HepG2 (cell line): Measurements from ENCODE around the gene SLC6A12. TPM values are rescaled to one million over a fixed set of nuclear protein-coding genes. Genes with fewer than 3 reads are reported as not detected.

Source experiments
- ARID3A ChIP-seq: IDR thresholded peaks from 2 replicates; pipeline ENCODE4 v1.6.1; 2012; ENCODE audit warnings: low read depth, low read length, improper control_type of control experiment
- ARID4A ChIP-seq: sonication (generic); formaldehyde crosslinking; IDR thresholded peaks from 2 replicates; pipeline ENCODE4 v1.5.0; 2020; ENCODE audit warnings: mild to moderate bottlenecking, missing genetic modification reagents, borderline replicate concordance
- EEA1 ChIP-seq: sonication (generic); formaldehyde crosslinking; IDR thresholded peaks from 2 replicates; pipeline ENCODE4 v1.5.1; 2020; ENCODE audit warnings: mild to moderate bottlenecking, missing genetic modification reagents, borderline replicate concordance
- HNRNPLL ChIP-seq: fragments of 200-400 bp; formaldehyde crosslinking; IDR thresholded peaks from 2 replicates; pipeline ENCODE4 v1.6.1; 2017; ENCODE audit warnings: mild to moderate bottlenecking, low read depth, low read length; ENCODE audit not compliant: poor library complexity, severe bottlenecking
- KAT7 ChIP-seq: IDR thresholded peaks from 2 replicates; pipeline ENCODE4 v1.6.1; 2018; ENCODE audit warnings: borderline replicate concordance, missing compliant biosample characterization
- MAZ ChIP-seq, 2 experiments: sonication (generic) in 1 of 2; formaldehyde crosslinking in 1 of 2; IDR thresholded peaks; 2 replicates each; pipeline versions ENCODE4 v1.5.0 to v1.6.1; 2012 to 2020; ENCODE audit warnings: low read depth in 2 of 2, mild to moderate bottlenecking in 2 of 2, borderline replicate concordance in 1 of 2, improper control_type of control experiment in 1 of 2, low read length in 1 of 2, missing genetic modification reagents in 1 of 2, moderate library complexity in 1 of 2
- MED1 ChIP-seq: sonication (generic); formaldehyde crosslinking; IDR thresholded peaks from 2 replicates; pipeline ENCODE4 v1.4.0; 2020; ENCODE audit warnings: missing genetic modification reagents
- MEF2D ChIP-seq: sonication (generic); formaldehyde crosslinking; IDR thresholded peaks from 2 replicates; pipeline ENCODE4 v1.5.1; 2020; ENCODE audit warnings: mild to moderate bottlenecking, missing genetic modification reagents
- MYC ChIP-seq: sonication (generic); formaldehyde crosslinking; IDR thresholded peaks from 2 replicates; pipeline ENCODE4 v1.9.0; 2021; ENCODE audit warnings: missing genetic modification reagents, borderline replicate concordance
- REL ChIP-seq: sonication (generic); formaldehyde crosslinking; conservative IDR thresholded peaks from 2 replicates; pipeline ENCODE4 v1.8.0; 2022; ENCODE audit warnings: mild to moderate bottlenecking, missing genetic modification reagents, moderate library complexity
- SP1 ChIP-seq, 2 experiments: fragments of 450-650 bp in 1 of 2; sonication (generic) in 1 of 2; formaldehyde crosslinking in 1 of 2; IDR thresholded peaks; 2 replicates each; pipeline versions ENCODE4 v1.4.0 to v1.6.1; 2016 to 2020; ENCODE audit warnings: missing genetic modification reagents in 1 of 2
- ZNF232 ChIP-seq: sonication (generic); formaldehyde crosslinking; IDR thresholded peaks from 2 replicates; pipeline ENCODE4 v1.4.0; 2020; ENCODE audit warnings: missing genetic modification reagents, borderline replicate concordance
- ZNF607 ChIP-seq: sonication (generic); formaldehyde crosslinking; IDR thresholded peaks from 2 replicates; pipeline ENCODE4 v1.5.1; 2020; ENCODE audit warnings: missing genetic modification reagents, mild to moderate bottlenecking, borderline replicate concordance
- ZNF619 ChIP-seq: sonication (generic); formaldehyde crosslinking; IDR thresholded peaks from 2 replicates; pipeline ENCODE4 v1.4.0; 2020; ENCODE audit warnings: mild to moderate bottlenecking, missing genetic modification reagents
- ZNF703 ChIP-seq: sonication (generic); formaldehyde crosslinking; IDR thresholded peaks from 2 replicates; pipeline ENCODE4 v1.5.1; 2020; ENCODE audit warnings: missing genetic modification reagents, mild to moderate bottlenecking, moderate library complexity, borderline replicate concordance
- ZSCAN25 ChIP-seq: sonication (generic); formaldehyde crosslinking; IDR thresholded peaks from 2 replicates; pipeline ENCODE4 v1.8.0; 2022; ENCODE audit warnings: mild to moderate bottlenecking, missing genetic modification reagents
- polyA plus RNA-seq, 8 experiments: library from polyadenylated mRNA; depleted of rRNA in 3 of 8; stranded (reverse) in 7 of 8; unstranded in 1 of 8; fragments of >200 nt; fragmentation: Illumina TruSeq in 4 of 8; extraction: Trizol in 4 of 8; gene quantifications; 2 replicates each; pipeline versions ENCODE4 v1.2.1 to v1.2.3, GENCODE V29; 2011 to 2016; ENCODE audit warnings: low read depth in 4 of 8, missing spikeins in 1 of 8, mixed read lengths in 1 of 8; ENCODE audit not compliant: insufficient read depth in 1 of 8
- total RNA-seq, 5 experiments: library from RNA; depleted of rRNA; stranded (reverse); fragments of >200 nt; fragmentation: Illumina TruSeq; extraction: Trizol; gene quantifications; 2 replicates each; pipeline ENCODE4 v1.2.3, GENCODE V29; 2016; ENCODE audit warnings: low read depth in 1 of 5
- TF ChIP-seq, protein P1 (sequence below): sonication (generic); formaldehyde crosslinking; IDR thresholded peaks from 2 replicates; pipeline ENCODE4 v1.4.0; 2020; ENCODE audit warnings: mild to moderate bottlenecking, low read depth, missing genetic modification reagents
- TF ChIP-seq, protein P2 (sequence below): sonication (generic); formaldehyde crosslinking; IDR thresholded peaks from 2 replicates; pipeline ENCODE4 v1.5.1; 2020; ENCODE audit warnings: mild to moderate bottlenecking, missing genetic modification reagents, moderate library complexity

The SLC6A12 gene
- total and polyA plus RNA-seq, 2 of the 13 experiments (the other 11 are each of a cell fraction or from before 2014, with no cell fraction given): 3.7 to 18.8 TPM

DNA sequence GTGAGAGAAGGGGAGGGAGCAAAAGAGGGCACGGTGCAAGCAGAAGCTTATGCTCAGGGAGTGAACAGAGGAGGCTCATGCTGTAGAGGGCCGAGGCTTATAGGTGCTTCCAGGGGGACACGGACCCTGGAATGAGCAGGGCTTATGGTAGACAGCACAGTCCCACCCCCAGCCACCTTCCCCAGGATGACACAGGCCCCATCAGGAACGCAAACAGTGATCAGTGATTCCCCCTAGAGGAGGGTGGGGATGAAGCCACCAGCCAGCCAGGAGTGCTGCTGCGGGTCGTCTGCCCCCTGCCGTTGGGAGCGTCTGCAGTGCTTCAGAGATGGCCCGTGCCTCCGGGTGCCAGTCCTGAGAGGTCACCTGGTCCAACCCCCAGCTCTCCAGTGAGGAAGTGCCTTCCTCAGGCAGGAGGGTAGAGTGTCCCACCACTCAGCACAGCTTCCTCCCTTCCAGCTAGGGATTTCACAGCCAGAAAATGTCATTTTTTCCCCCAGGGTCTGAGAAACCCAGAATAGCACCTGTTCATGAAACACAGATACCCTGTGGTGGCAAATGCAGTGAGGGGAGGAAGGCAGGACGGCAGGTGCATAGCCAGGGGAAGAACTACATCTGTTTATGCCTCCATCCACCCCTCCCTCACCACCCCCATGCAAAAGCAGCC lies 60.7 kb downstream of the SLC6A12 start (continued):
- TF ChIP-seq, protein P1, sequence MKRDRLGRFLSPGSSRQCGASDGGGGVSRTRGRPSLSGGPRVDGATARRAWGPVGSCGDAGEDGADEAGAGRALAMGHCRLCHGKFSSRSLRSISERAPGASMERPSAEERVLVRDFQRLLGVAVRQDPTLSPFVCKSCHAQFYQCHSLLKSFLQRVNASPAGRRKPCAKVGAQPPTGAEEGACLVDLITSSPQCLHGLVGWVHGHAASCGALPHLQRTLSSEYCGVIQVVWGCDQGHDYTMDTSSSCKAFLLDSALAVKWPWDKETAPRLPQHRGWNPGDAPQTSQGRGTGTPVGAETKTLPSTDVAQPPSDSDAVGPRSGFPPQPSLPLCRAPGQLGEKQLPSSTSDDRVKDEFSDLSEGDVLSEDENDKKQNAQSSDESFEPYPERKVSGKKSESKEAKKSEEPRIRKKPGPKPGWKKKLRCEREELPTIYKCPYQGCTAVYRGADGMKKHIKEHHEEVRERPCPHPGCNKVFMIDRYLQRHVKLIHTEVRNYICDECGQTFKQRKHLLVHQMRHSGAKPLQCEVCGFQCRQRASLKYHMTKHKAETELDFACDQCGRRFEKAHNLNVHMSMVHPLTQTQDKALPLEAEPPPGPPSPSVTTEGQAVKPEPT (CRISPR knock-in tag): no peak
- peak; percentile 56; the same call in 1 of the 2 replicates for TF ChIP-seq MYC
- no peak for TF ChIP-seq REL (CRISPR knock-in tag)
- TF ChIP-seq SP1 (IDR thresholded peaks at IDR 0.05): no peak
- no peak for TF ChIP-seq SP1 (CRISPR knock-in tag; IDR thresholded peaks at IDR 0.05)
- peak; percentile 30 for TF ChIP-seq HNRNPLL
- TF ChIP-seq ZNF619 (CRISPR knock-in tag): peak; percentile 87; the same call in 1 of the 2 replicates
- TF ChIP-seq ARID4A (CRISPR knock-in tag): no peak; the same call in 1 of the 2 replicates
- TF ChIP-seq MEF2D (CRISPR knock-in tag): 0 out of 2 replicates have a peak, but pooled peaks have one; percentile 23
- TF ChIP-seq ZNF232 (CRISPR knock-in tag): peak; percentile 77; the same call in 1 of the 2 replicates
- TF ChIP-seq ZNF607: no peak
- TF ChIP-seq MED1 (CRISPR knock-in tag): peak; percentile 51
- TF ChIP-seq ZNF703 (CRISPR knock-in tag): no peak
- TF ChIP-seq ZSCAN25: peak; percentile 22; the same call in 1 of the 2 replicates
- TF ChIP-seq ARID3A: peak; percentile 23; the same call in 1 of the 2 replicates
- TF ChIP-seq, protein P2, sequence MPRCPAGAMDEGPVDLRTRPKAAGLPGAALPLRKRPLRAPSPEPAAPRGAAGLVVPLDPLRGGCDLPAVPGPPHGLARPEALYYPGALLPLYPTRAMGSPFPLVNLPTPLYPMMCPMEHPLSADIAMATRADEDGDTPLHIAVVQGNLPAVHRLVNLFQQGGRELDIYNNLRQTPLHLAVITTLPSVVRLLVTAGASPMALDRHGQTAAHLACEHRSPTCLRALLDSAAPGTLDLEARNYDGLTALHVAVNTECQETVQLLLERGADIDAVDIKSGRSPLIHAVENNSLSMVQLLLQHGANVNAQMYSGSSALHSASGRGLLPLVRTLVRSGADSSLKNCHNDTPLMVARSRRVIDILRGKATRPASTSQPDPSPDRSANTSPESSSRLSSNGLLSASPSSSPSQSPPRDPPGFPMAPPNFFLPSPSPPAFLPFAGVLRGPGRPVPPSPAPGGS (CRISPR knock-in tag): 0 out of 2 replicates have a peak, but pooled peaks have one; percentile 65
- no peak for TF ChIP-seq KAT7 (CRISPR knock-in tag)
- TF ChIP-seq MAZ (IDR thresholded peaks at IDR 0.05; ENCODE audit: borderline replicate concordance, low read depth, low read length): peak; percentile 56; the same call in 1 of the 2 replicates
- TF ChIP-seq MAZ (CRISPR knock-in tag; IDR thresholded peaks at IDR 0.05; ENCODE audit: low read depth): 0 out of 2 replicates have a peak, but pooled peaks have one; percentile 16
- no peak for TF ChIP-seq EEA1 (CRISPR knock-in tag)
